C4-2B (cell line): ENCODE measurements around the gene DLGAP1.

Experiments used
- CTCF ChIP-seq: fragments of 450-650 bp; conservative IDR thresholded peaks from 2 replicates; pipeline ENCODE4 v1.5.1; 2017; ENCODE audit warnings: mild to moderate bottlenecking
- ZFX ChIP-seq: fragments of 450-650 bp; IDR thresholded peaks from 2 replicates; pipeline ENCODE4 v1.6.1; 2017

DNA sequence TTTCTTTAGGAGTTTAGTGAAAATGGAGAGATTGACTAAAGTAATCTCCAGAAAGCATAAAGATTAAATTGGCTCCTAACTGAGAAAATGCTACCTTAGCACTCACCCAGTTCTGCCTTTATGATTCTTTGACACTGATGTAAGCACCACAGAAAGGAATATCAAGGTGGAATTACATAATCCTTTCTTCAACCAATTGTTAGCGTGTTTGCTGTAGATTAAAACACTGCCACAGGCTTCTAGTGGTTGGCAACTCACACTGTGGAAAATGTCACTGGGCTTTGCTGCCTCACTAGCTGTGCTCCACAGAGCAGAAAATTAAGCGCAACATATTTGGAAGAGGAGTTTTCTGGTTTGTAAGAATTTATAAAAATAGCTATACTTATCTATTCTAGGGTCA lies 104.1 kb downstream of the DLGAP1 start:
- no peak for TF ChIP-seq CTCF
- TF ChIP-seq ZFX = no peak
